ENCODE data around the gene KMT5B. TPM values are rescaled to one million over a fixed set of nuclear protein-coding genes. Genes with fewer than 3 reads are reported as not detected.
A peak's percentile ranks its signal among the peaks of the same experiment; 100 is the strongest.

KMT5B gene
- total RNA-seq = 10 to 100 TPM; 35.2 to 74.6 (median 43.9) TPM

DNA sequence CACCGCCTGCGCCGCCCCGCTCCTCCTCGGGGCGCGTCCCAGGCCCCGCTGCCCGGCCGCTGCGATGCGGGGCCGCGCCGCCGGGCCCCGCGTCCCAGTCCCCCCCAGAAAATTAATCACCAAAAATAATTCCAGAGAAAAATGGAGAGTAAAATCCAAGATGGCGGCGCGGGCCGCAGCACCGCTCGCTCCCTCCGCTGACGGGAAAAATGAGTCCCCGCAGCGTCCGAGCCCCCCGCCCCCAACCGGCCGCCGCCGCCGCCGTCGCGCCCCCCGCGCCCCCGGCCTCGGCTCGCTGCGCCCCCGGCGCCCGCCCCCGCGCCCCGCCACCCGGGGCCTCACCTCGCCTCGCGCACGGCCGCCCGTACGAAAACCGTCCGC, at the start of gene KMT5B:
Gene KMT5B, minus strand, starts transcription at position 162 of the 381 bp plus-strand sequence. CDS start 23,220 bp downstream, outside the sequence.
- peak in 1 of 2 donors; percentile 58 for DNase-seq (ENCODE audit: low spot score in 2 of 2)

DNA sequence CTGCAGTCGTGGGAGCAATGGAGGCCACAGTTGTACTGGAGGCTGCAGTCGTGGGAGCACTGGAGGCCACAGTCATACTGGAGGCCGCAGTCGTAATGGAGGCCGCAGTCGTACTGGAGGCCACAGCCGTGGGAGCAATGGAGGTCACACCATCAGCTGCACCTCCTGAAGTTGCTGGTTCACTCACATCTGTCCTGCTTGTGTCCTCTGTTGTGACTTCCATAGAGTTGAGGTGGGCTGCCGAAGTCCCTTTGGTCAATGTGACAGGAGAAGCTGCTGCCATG, 49.4 kb upstream of the KMT5B start:
- Histone ChIP-seq H3K9me3 (no peaks in the 10 kb centered on the region), H3K36me3 (no peaks in the 10 kb centered on the region), H3K4me1 (no peaks in the 10 kb centered on the region), H3K27ac (no peak overlapping the region), H3K4me3 (no peak overlapping the region), H3K27me3 (no peaks in the 10 kb centered on the region)
- intact Hi-C loops (cut with DNase I; ENCODE audit: low total_unique reads) = no loop called here
- DNase-seq (ENCODE audit: low spot score in 2 of 2) = no peak
- TF ChIP-seq POLR2AphosphoS5 (IDR thresholded peaks at IDR 0.05) (no peak), POLR2A (IDR thresholded peaks at IDR 0.05) (no peak)
- TF ChIP-seq, protein P1, sequence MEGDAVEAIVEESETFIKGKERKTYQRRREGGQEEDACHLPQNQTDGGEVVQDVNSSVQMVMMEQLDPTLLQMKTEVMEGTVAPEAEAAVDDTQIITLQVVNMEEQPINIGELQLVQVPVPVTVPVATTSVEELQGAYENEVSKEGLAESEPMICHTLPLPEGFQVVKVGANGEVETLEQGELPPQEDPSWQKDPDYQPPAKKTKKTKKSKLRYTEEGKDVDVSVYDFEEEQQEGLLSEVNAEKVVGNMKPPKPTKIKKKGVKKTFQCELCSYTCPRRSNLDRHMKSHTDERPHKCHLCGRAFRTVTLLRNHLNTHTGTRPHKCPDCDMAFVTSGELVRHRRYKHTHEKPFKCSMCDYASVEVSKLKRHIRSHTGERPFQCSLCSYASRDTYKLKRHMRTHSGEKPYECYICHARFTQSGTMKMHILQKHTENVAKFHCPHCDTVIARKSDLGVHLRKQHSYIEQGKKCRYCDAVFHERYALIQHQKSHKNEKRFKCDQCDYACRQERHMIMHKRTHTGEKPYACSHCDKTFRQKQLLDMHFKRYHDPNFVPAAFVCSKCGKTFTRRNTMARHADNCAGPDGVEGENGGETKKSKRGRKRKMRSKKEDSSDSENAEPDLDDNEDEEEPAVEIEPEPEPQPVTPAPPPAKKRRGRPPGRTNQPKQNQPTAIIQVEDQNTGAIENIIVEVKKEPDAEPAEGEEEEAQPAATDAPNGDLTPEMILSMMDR (IDR thresholded peaks at IDR 0.05) = no peak

More for the DNA sequence above, at the start of gene KMT5B:
- Histone ChIP-seq H3K27ac (peak within 1 kb of the TSS; percentile 99 to 100), H3K9me3 (no peaks in the 10 kb centered on the region), H3K4me1 (peaks cover 8 to 11% of the 10 kb centered on the region in 2 donors), H3K36me3 (no peaks in the 10 kb centered on the region), H3K27me3 (no peaks in the 10 kb centered on the region), H3K4me3 (peak within 1 kb of the TSS; percentile 86 to 91 (median 86))
- intact Hi-C loops (cut with DNase I; ENCODE audit: low total_unique reads) = loop anchor here (2.0 kb wide), 1 partner anchor 202 kb away; the partner anchor contains the start of gene ALDH3B1
- no peak for TF ChIP-seq POLR2AphosphoS5 (IDR thresholded peaks at IDR 0.05)
- TF ChIP-seq POLR2A (IDR thresholded peaks at IDR 0.05) = no peak
- TF ChIP-seq, protein P1 (IDR thresholded peaks at IDR 0.05) = no peak

DNA sequence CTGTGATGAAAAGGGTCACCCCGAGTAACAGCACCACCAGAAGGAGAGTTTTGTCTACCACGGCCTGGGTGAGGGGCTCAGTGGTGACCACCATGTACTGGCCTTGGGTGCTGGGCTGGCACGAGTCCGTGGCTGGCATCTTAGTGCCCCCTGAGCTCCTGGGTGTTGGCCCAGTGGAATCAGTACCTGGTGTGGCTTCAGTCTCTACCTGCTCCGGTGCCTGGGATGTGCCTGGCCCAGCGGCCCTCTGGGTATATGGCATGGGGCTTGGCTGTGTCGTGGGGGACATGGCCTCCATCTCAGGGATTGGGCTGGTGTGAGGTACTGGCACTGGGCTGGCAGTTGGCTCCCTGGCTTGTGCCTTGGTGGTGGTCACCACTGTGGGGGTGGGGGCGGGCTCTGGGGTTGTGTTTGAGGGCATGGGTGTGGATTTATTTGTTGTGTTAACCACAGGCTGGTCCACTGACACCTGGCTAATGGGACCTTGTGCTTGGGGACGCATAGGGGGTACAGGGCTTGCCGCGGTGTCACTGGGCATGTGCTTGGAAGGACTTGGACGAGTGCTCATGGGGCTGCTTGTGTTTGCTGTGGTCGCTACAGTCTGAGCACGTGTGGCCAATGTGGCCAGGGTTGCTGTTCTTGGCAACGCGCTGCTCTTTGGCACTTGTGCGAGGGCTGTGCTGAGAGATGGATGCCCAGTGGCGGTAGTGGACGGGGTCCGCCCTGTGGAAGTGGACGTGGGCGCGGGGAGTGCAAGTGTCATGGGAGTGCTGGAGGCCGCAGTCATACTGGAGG, 48.9 kb upstream of the KMT5B start:
- Histone ChIP-seq H3K9me3 (no peaks in the 10 kb centered on the region), H3K36me3 (no peaks in the 10 kb centered on the region), H3K4me1 (no peaks in the 10 kb centered on the region), H3K27ac (no peak overlapping the region), H3K27me3 (no peaks in the 10 kb centered on the region), H3K4me3 (no peak overlapping the region)
- no peak for TF ChIP-seq POLR2AphosphoS5 (IDR thresholded peaks at IDR 0.05)
- TF ChIP-seq, protein P1 (IDR thresholded peaks at IDR 0.05) = no peak
- no peak for TF ChIP-seq POLR2A (IDR thresholded peaks at IDR 0.05)
- intact Hi-C loops (cut with DNase I; ENCODE audit: low total_unique reads) = no loop called here
- no peak for DNase-seq (ENCODE audit: low spot score in 2 of 2)

DNA sequence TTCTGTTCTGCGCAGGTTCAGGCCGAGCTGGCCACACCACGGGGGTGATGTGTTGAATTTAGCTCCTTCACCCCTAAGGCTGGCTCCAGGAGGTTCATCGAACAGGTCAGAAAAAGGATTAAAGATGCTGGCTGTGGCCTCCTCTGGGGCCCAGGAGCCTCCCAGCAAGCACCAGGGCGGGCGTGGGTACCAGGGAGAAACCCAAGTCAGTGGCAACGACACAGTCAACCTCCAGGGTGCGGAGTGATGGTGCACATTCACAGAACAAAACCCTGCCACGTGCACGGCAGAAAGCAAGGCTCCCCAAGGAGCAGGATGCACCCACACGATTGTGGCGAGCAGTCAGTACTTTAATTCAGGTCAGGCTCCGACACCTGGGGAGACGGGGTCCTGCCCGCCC, 47.9 kb upstream of the KMT5B start:
- Histone ChIP-seq H3K36me3 (no peaks in the 10 kb centered on the region), H3K9me3 (no peaks in the 10 kb centered on the region), H3K27ac (no peak overlapping the region), H3K4me3 (no peak overlapping the region), H3K27me3 (no peaks in the 10 kb centered on the region), H3K4me1 (no peaks in the 10 kb centered on the region)
- intact Hi-C loops (cut with DNase I; ENCODE audit: low total_unique reads) = no loop called here
- TF ChIP-seq POLR2A (IDR thresholded peaks at IDR 0.05) = no peak
- no peak for TF ChIP-seq POLR2AphosphoS5 (IDR thresholded peaks at IDR 0.05)
- TF ChIP-seq, protein P1 (IDR thresholded peaks at IDR 0.05) = no peak
- no peak for DNase-seq (ENCODE audit: low spot score in 2 of 2)

DNA sequence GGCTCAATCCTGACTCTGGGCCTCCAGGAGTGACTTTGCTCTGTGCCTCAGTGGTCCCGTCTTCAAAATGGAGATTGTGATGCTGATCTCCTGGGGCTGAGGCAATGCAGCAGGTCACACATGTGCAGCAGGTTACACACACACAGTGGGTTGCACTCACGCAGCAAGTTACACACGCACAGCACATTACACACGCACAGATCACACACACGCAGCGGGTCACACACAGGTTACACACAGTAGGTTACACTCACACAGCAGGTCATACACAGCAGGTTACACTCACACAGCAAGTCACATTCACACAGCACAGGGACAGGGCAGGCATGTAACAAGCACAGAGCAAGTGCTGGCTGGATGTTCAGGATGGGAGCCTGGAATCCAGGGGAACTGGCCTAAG, 47.4 kb upstream of the KMT5B start:
- no peaks in the 10 kb centered on the region for H3K27me3 ChIP-seq

More for the DNA sequence above, 47.4 kb upstream of the KMT5B start:
- Histone ChIP-seq H3K4me3 (no peak overlapping the region), H3K27ac (no peak overlapping the region), H3K4me1 (no peaks in the 10 kb centered on the region), H3K36me3 (no peaks in the 10 kb centered on the region), H3K9me3 (no peaks in the 10 kb centered on the region)
- intact Hi-C loops (cut with DNase I; ENCODE audit: low total_unique reads) = no loop called here
- no peak for DNase-seq (ENCODE audit: low spot score in 2 of 2)
- no peak for TF ChIP-seq POLR2A (IDR thresholded peaks at IDR 0.05)
